Measurements from ENCODE around the gene FER1L5.

GRCh38 chr2:96661324-96661723, 18.8 kb downstream of the FER1L5 start:
- TF ChIP-seq CTCF (conservative IDR thresholded peaks at IDR 0.05; ENCODE audit: low read depth in 2 of 2) = no peak
- TF ChIP-seq EZH2 (IDR thresholded peaks at IDR 0.05; ENCODE audit: low read depth, unreplicated experiment) = no peak
- no peak for TF ChIP-seq POLR2AphosphoS5 (IDR thresholded peaks at IDR 0.05; ENCODE audit: low read depth)
- no peak for TF ChIP-seq ETS1 (IDR thresholded peaks at IDR 0.05)
- TF ChIP-seq, protein P1, sequence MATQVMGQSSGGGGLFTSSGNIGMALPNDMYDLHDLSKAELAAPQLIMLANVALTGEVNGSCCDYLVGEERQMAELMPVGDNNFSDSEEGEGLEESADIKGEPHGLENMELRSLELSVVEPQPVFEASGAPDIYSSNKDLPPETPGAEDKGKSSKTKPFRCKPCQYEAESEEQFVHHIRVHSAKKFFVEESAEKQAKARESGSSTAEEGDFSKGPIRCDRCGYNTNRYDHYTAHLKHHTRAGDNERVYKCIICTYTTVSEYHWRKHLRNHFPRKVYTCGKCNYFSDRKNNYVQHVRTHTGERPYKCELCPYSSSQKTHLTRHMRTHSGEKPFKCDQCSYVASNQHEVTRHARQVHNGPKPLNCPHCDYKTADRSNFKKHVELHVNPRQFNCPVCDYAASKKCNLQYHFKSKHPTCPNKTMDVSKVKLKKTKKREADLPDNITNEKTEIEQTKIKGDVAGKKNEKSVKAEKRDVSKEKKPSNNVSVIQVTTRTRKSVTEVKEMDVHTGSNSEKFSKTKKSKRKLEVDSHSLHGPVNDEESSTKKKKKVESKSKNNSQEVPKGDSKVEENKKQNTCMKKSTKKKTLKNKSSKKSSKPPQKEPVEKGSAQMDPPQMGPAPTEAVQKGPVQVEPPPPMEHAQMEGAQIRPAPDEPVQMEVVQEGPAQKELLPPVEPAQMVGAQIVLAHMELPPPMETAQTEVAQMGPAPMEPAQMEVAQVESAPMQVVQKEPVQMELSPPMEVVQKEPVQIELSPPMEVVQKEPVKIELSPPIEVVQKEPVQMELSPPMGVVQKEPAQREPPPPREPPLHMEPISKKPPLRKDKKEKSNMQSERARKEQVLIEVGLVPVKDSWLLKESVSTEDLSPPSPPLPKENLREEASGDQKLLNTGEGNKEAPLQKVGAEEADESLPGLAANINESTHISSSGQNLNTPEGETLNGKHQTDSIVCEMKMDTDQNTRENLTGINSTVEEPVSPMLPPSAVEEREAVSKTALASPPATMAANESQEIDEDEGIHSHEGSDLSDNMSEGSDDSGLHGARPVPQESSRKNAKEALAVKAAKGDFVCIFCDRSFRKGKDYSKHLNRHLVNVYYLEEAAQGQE (IDR thresholded peaks at IDR 0.05; ENCODE audit: unreplicated experiment) = no peak
- TF ChIP-seq EZH2phosphoT487 (IDR thresholded peaks at IDR 0.05; ENCODE audit: unreplicated experiment) = no peak
- TF ChIP-seq JUNB (IDR thresholded peaks at IDR 0.05; ENCODE audit: unreplicated experiment) = no peak
- TF ChIP-seq CREB1 (CRISPR knock-in tag; IDR thresholded peaks at IDR 0.05; ENCODE audit: low read depth) = no peak
- TF ChIP-seq NANOG (IDR thresholded peaks at IDR 0.05; ENCODE audit: borderline replicate concordance) = no peak
- no peak for TF ChIP-seq ZNF114 (CRISPR knock-in tag; IDR thresholded peaks at IDR 0.05)
